ENCODE measurements around the gene B3GNT5. TPM values are rescaled to one million over a fixed set of nuclear protein-coding genes. Genes with fewer than 3 reads are reported as not detected.
A peak's percentile ranks its signal among the peaks of the same experiment; 100 is the strongest.

The B3GNT5 gene, protein sequence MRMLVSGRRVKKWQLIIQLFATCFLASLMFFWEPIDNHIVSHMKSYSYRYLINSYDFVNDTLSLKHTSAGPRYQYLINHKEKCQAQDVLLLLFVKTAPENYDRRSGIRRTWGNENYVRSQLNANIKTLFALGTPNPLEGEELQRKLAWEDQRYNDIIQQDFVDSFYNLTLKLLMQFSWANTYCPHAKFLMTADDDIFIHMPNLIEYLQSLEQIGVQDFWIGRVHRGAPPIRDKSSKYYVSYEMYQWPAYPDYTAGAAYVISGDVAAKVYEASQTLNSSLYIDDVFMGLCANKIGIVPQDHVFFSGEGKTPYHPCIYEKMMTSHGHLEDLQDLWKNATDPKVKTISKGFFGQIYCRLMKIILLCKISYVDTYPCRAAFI
- 10 to 100 TPM in 3 of 4 donors, 1 to 10 TPM in 1; 6.0 to 46.3 (median 39.9) TPM for total RNA-seq

DNA sequence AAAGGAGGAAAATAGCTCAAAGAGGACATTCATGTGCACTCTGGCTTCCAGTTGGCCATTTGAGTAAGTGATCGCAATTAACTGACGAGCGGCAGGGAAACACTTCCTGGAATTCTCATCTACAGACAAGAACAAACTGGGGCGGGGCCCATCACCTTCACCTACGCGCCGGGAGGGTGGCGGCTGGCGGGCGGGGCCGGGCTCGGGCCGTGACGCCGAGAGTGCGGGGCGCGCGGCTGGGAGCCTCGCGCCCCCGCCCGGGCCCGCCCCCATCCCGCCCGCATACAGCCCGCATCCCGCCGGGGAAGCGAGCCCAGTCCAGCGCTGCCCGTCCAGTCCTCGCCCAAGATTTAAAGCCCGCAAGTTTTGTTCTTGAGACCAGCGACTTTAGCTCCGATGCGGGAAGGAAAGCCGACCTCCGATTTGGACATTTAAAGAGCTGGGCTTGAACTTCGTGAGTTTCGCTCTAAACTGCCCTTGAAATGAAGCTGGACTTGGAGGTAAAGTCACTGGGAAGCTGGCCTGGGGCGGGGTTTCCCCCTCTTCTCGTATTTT, at the start of gene B3GNT5:
Gene B3GNT5, plus strand, starts transcription at position 281 of the 555 bp plus-strand sequence. CDS start 16,546 bp downstream, outside the sequence.
- in situ Hi-C loops (cut with MboI; ENCODE audit: low pct_ligation_motif_present in 1 of 4, low pct_unique_long_range_greater_than_20kb in 1 of 4, low sequenced_read_pairs in 3 of 4): no loop called here
- no peaks in the 10 kb centered on the region for H3K36me3 ChIP-seq
- peak within 1 kb of the TSS; percentile 87 to 96 (median 95) for H3K27ac ChIP-seq
- H3K27me3 ChIP-seq: no peaks in the 10 kb centered on the region
- TF ChIP-seq POLR2AphosphoS5 (IDR thresholded peaks at IDR 0.05): peak in 2 of 3 donors; percentile 69 to 74
- peak; percentile 73 for TF ChIP-seq POLR2A (IDR thresholded peaks at IDR 0.05)
- TF ChIP-seq, protein P1, sequence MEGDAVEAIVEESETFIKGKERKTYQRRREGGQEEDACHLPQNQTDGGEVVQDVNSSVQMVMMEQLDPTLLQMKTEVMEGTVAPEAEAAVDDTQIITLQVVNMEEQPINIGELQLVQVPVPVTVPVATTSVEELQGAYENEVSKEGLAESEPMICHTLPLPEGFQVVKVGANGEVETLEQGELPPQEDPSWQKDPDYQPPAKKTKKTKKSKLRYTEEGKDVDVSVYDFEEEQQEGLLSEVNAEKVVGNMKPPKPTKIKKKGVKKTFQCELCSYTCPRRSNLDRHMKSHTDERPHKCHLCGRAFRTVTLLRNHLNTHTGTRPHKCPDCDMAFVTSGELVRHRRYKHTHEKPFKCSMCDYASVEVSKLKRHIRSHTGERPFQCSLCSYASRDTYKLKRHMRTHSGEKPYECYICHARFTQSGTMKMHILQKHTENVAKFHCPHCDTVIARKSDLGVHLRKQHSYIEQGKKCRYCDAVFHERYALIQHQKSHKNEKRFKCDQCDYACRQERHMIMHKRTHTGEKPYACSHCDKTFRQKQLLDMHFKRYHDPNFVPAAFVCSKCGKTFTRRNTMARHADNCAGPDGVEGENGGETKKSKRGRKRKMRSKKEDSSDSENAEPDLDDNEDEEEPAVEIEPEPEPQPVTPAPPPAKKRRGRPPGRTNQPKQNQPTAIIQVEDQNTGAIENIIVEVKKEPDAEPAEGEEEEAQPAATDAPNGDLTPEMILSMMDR (IDR thresholded peaks at IDR 0.05): no peak
- no peak for TF ChIP-seq EP300 (IDR thresholded peaks at IDR 0.05; ENCODE audit: low read depth)
- peak within 1 kb of the TSS; percentile 15 to 96 (median 90) for H3K4me3 ChIP-seq
- peaks cover 0 to 21% (median 9%) of the 10 kb centered on the region in 4 donors for H3K4me1 ChIP-seq
- peak; percentile 90 for DNase-seq
- intact Hi-C loops (cut with DNase I; ENCODE audit: low total_unique reads): no loop called here
- no peaks in the 10 kb centered on the region for H3K9me3 ChIP-seq
- WGBS, 2 donors (ENCODE audit: low coverage in 1 of 2): 8 to 16% methylated on average over 3 to 37 of the region's 43 CpGs

- no peak for DNase-seq
- in situ Hi-C loops (cut with MboI; ENCODE audit: low pct_ligation_motif_present in 1 of 4, low pct_unique_long_range_greater_than_20kb in 1 of 4, low sequenced_read_pairs in 3 of 4) (no loop called here), intact Hi-C loops (cut with DNase I; ENCODE audit: low total_unique reads) (no loop called here)
- Histone ChIP-seq H3K4me3 (no peak overlapping the region), H3K27ac (no peak overlapping the region), H3K36me3 (no peaks in the 10 kb centered on the region), H3K9me3 (no peaks in the 10 kb centered on the region), H3K27me3 (no peaks in the 10 kb centered on the region), H3K4me1 (no peaks in the 10 kb centered on the region)
- TF ChIP-seq, protein P1 (IDR thresholded peaks at IDR 0.05): no peak
- no peak for TF ChIP-seq EP300 (IDR thresholded peaks at IDR 0.05; ENCODE audit: low read depth)
- TF ChIP-seq POLR2A (IDR thresholded peaks at IDR 0.05): no peak
- TF ChIP-seq POLR2AphosphoS5 (IDR thresholded peaks at IDR 0.05): no peak
Measured at GRCh38 chr3:183203670-183204069, 49.4 kb upstream of the B3GNT5 start.

- Histone ChIP-seq H3K27me3 (no peaks in the 10 kb centered on the region), H3K9me3 (no peaks in the 10 kb centered on the region), H3K4me3 (no peak overlapping the region), H3K36me3 (no peaks in the 10 kb centered on the region), H3K27ac (no peak overlapping the region), H3K4me1 (peaks cover 0 to 3% (median under 1%) of the 10 kb centered on the region in 4 donors)
- intact Hi-C loops (cut with DNase I; ENCODE audit: low total_unique reads) (no loop called here), in situ Hi-C loops (cut with MboI; ENCODE audit: low pct_ligation_motif_present in 1 of 4, low pct_unique_long_range_greater_than_20kb in 1 of 4, low sequenced_read_pairs in 3 of 4) (no loop called here)
- TF ChIP-seq POLR2A (IDR thresholded peaks at IDR 0.05) (no peak), POLR2AphosphoS5 (IDR thresholded peaks at IDR 0.05) (no peak), EP300 (IDR thresholded peaks at IDR 0.05; ENCODE audit: low read depth) (no peak)
- TF ChIP-seq, protein P1 (IDR thresholded peaks at IDR 0.05): no peak
- DNase-seq: no peak
- WGBS, 2 donors (ENCODE audit: low coverage in 1 of 2): 85 to 88% methylated on average over 1 to 2 of the region's 2 CpGs
Measured at GRCh38 chr3:183208260-183208659, 44.8 kb upstream of the B3GNT5 start.

GRCh38 chr3:183208800-183209199, 44.3 kb upstream of the B3GNT5 start:
- no peaks in the 10 kb centered on the region for H3K36me3 ChIP-seq
- no peak overlapping the region for H3K4me3 ChIP-seq
- DNase-seq: no peak
- intact Hi-C loops (cut with DNase I; ENCODE audit: low total_unique reads) (no loop called here), in situ Hi-C loops (cut with MboI; ENCODE audit: low pct_ligation_motif_present in 1 of 4, low pct_unique_long_range_greater_than_20kb in 1 of 4, low sequenced_read_pairs in 3 of 4) (no loop called here)
- no peaks in the 10 kb centered on the region for H3K27me3 ChIP-seq
- TF ChIP-seq POLR2A (IDR thresholded peaks at IDR 0.05): no peak
- TF ChIP-seq, protein P1 (IDR thresholded peaks at IDR 0.05): no peak
- TF ChIP-seq EP300 (IDR thresholded peaks at IDR 0.05; ENCODE audit: low read depth): no peak
- no peak for TF ChIP-seq POLR2AphosphoS5 (IDR thresholded peaks at IDR 0.05)
- 84 to 89% methylated on average over 2 of the region's 2 CpGs for WGBS, 2 donors (ENCODE audit: low coverage in 1 of 2)
- peaks cover 0 to 5% (median 4%) of the 10 kb centered on the region in 4 donors for H3K4me1 ChIP-seq
- H3K9me3 ChIP-seq: no peaks in the 10 kb centered on the region
- H3K27ac ChIP-seq: no peak overlapping the region

All from transverse colon (tissue), 4 donors.